H1 (cell line): Measurements from ENCODE around the gene SIX5. TPM values are rescaled to one million over a fixed set of nuclear protein-coding genes. Genes with fewer than 3 reads are reported as not detected.

Experiments used
- CTCF ChIA-PET: fragments of 300-600 bp; sonication (Branson Sonifier 250); formaldehyde crosslinking; loops from one replicate; lab custom pipeline; 2021; ENCODE audit not compliant: partially characterized antibody; lab: Charles Lee
- POLR2A ChIA-PET: fragments of 300-600 bp; sonication (Branson Sonifier 250); formaldehyde crosslinking; loops from one replicate; lab custom pipeline; 2021; ENCODE audit warnings: inconsistent platforms; ENCODE audit not compliant: partially characterized antibody; lab: Charles Lee
- DNase-seq, 2 experiments: peaks; one replicate each; pipeline versions ENCODE4 v3.0.0 to v3.0.0-alpha.2; 2010 to 2022; ENCODE audit warnings: low spot score in 2 of 2, low read depth in 1 of 2, mixed read lengths in 1 of 2
- FAIRE-seq: peaks from 2 replicates; lab custom pipeline; 2011; peaks lifted over from hg19 to GRCh38; lab: Jason Lieb, UNC
- H2AFZ ChIP-seq: 2 replicates; pipeline ENCODE4 v1.8.1; 2012; ENCODE audit warnings: low read length, inconsistent platforms
- H2AK5ac ChIP-seq: 2 replicates; pipeline ENCODE4 v1.6.1; 2013; ENCODE audit warnings: low read depth, low read length
- H2BK120ac ChIP-seq: replicated peaks from 2 replicates; pipeline ENCODE3; 2013; ENCODE audit warnings: low read depth, low read length, inconsistent platforms
- H2BK12ac ChIP-seq: 2 replicates; pipeline ENCODE4 v1.6.1; 2013; ENCODE audit warnings: low read depth, low read length
- H2BK15ac ChIP-seq: 2 replicates; pipeline ENCODE4 v1.6.1; 2013; ENCODE audit warnings: low read length
- H2BK20ac ChIP-seq: 2 replicates; pipeline ENCODE4 v1.6.1; 2013; ENCODE audit warnings: low read length
- H2BK5ac ChIP-seq: 2 replicates; pipeline ENCODE4 v1.6.1; 2013; ENCODE audit warnings: low read depth, low read length
- H3K14ac ChIP-seq: 2 replicates; pipeline ENCODE4 v1.6.1; 2013; ENCODE audit warnings: inconsistent platforms; ENCODE audit not compliant: insufficient read length
- H3K18ac ChIP-seq: 2 replicates; pipeline ENCODE4 v1.6.1; 2013; ENCODE audit warnings: low read length; ENCODE audit errors: extremely low read depth
- H3K23ac ChIP-seq: 2 replicates; pipeline ENCODE4 v1.6.1; 2013; ENCODE audit warnings: inconsistent platforms; ENCODE audit not compliant: insufficient read length
- H3K23me2 ChIP-seq: 2 replicates; pipeline ENCODE4 v1.6.1; 2013; ENCODE audit warnings: low read depth, low read length
- H3K27ac ChIP-seq: 2 replicates; pipeline ENCODE4 v1.6.1; 2011; ENCODE audit warnings: low read depth, low read length, inconsistent platforms
- H3K27me3 ChIP-seq, 4 experiments: replicated peaks in 1 of 4; 1 replicate in 1 of 4; 2 replicates in 3 of 4; pipeline versions ENCODE4 v1.6.1 to v1.8.1; 2011 to 2013; ENCODE audit warnings: low read length in 3 of 4, mild to moderate bottlenecking in 3 of 4, inconsistent platforms in 2 of 4, mixed read lengths in 2 of 4, moderate library complexity in 1 of 4; ENCODE audit not compliant: control insufficient read depth in 3 of 4, insufficient read depth in 3 of 4; ENCODE audit errors: extremely low read depth in 1 of 4
- H3K36me3 ChIP-seq, 4 experiments: 2 replicates each; pipeline versions ENCODE4 v1.6.1 to v1.8.1; 2011 to 2013; ENCODE audit warnings: mild to moderate bottlenecking in 4 of 4, low read length in 3 of 4, moderate library complexity in 2 of 4, control low read depth in 1 of 4, inconsistent platforms in 1 of 4; ENCODE audit not compliant: insufficient read depth in 4 of 4, control insufficient read depth in 2 of 4
- H3K4ac ChIP-seq: replicated peaks from 2 replicates; pipeline ENCODE3; 2013; ENCODE audit warnings: low read length, low read depth, mixed read lengths, inconsistent platforms; ENCODE audit not compliant: insufficient read length
- H3K4me1 ChIP-seq, 4 experiments: replicated peaks in 1 of 4; 1 replicate in 1 of 4; 2 replicates in 3 of 4; pipeline versions ENCODE4 v1.6.1 to v1.8.1; 2011 to 2013; ENCODE audit warnings: low read length in 3 of 4, inconsistent platforms in 2 of 4, mixed read lengths in 1 of 4; ENCODE audit not compliant: insufficient read depth in 4 of 4, control insufficient read depth in 3 of 4
- H3K4me2 ChIP-seq, 2 experiments: 2 replicates each; pipeline versions ENCODE4 v1.6.1 to v1.8.1; 2011 to 2013; ENCODE audit warnings: low read depth in 2 of 2, low read length in 2 of 2, control low read depth in 1 of 2, inconsistent platforms in 1 of 2, mild to moderate bottlenecking in 1 of 2; ENCODE audit not compliant: insufficient read depth in 1 of 2
- H3K4me3 ChIP-seq, 4 experiments: fragments of 200-600, 300-600 bp in 1 of 4; sonication (generic), shearing (Covaris generic), sonication (Bioruptor Twin) in 1 of 4; 2 replicates each; pipeline versions ENCODE4 v1.5.1 to v1.8.1; 2011 to 2016; ENCODE audit warnings: low read length in 4 of 4, low read depth in 3 of 4, control low read depth in 2 of 4, inconsistent platforms in 2 of 4, mild to moderate bottlenecking in 2 of 4, mixed read lengths in 1 of 4, moderate library complexity in 1 of 4; ENCODE audit not compliant: insufficient read depth in 2 of 4; ENCODE audit errors: extremely low read depth in 1 of 4
- H3K56ac ChIP-seq: replicated peaks from 2 replicates; pipeline ENCODE3; 2013; ENCODE audit warnings: low read depth, mild to moderate bottlenecking, mixed read lengths, low read length, inconsistent platforms; ENCODE audit not compliant: insufficient read length
- H3K79me1 ChIP-seq: 2 replicates; pipeline ENCODE4 v1.6.1; 2013; ENCODE audit warnings: low read depth, low read length, control low read depth
- H3K79me2 ChIP-seq, 2 experiments: 2 replicates each; pipeline versions ENCODE4 v1.6.1 to v1.8.1; 2012 to 2013; ENCODE audit warnings: low read length in 2 of 2, mild to moderate bottlenecking in 2 of 2, inconsistent platforms in 1 of 2; ENCODE audit not compliant: insufficient read depth in 2 of 2, control insufficient read depth in 1 of 2
- H3K9ac ChIP-seq, 4 experiments: replicated peaks in 1 of 4; 1 replicate in 1 of 4; 2 replicates in 3 of 4; pipeline versions ENCODE4 v1.6.1 to v1.8.1; 2011 to 2013; ENCODE audit warnings: low read depth in 3 of 4, low read length in 3 of 4, control low read depth in 2 of 4, mild to moderate bottlenecking in 2 of 4, moderate library complexity in 2 of 4, inconsistent platforms in 1 of 4; ENCODE audit errors: extremely low read depth in 1 of 4
- H3K9me3 ChIP-seq, 2 experiments: 2 replicates each; pipeline versions ENCODE4 v1.6.1 to v1.8.1; 2012 to 2013; ENCODE audit warnings: mild to moderate bottlenecking in 2 of 2, moderate library complexity in 2 of 2, control low read depth in 1 of 2, inconsistent platforms in 1 of 2, low read depth in 1 of 2, low read length in 1 of 2, mixed read lengths in 1 of 2; ENCODE audit not compliant: insufficient read depth in 2 of 2
- H4K20me1 ChIP-seq, 2 experiments: replicated peaks in 1 of 2; 2 replicates each; pipeline versions ENCODE3 to v1.8.1; 2011 to 2013; ENCODE audit warnings: inconsistent platforms in 2 of 2, low read length in 2 of 2, mild to moderate bottlenecking in 1 of 2; ENCODE audit not compliant: insufficient read depth in 2 of 2, control insufficient read depth in 1 of 2
- H4K5ac ChIP-seq: 2 replicates; pipeline ENCODE4 v1.6.1; 2013; ENCODE audit warnings: low read length, low read depth, mixed read lengths, inconsistent platforms; ENCODE audit not compliant: insufficient read length
- H4K8ac ChIP-seq: 2 replicates; pipeline ENCODE4 v1.8.0; 2013; ENCODE audit warnings: mild to moderate bottlenecking, moderate library complexity, low read length, inconsistent platforms; ENCODE audit not compliant: insufficient read depth; ENCODE audit errors: extremely low read depth
- H4K91ac ChIP-seq: replicated peaks from 2 replicates; pipeline ENCODE3; 2013; ENCODE audit warnings: low read length, mixed read lengths, inconsistent platforms; ENCODE audit not compliant: insufficient read length
- KDM1A ChIP-seq: fragments of 200-600, 300-600 bp; sonication (generic); IDR thresholded peaks from 2 replicates; pipeline ENCODE4 v1.7.1; 2016; ENCODE audit warnings: mild to moderate bottlenecking, low read length, borderline replicate concordance
- TAF7 ChIP-seq: optimal IDR thresholded peaks from 2 replicates; pipeline ENCODE3; 2011; ENCODE audit warnings: low read depth, mild to moderate bottlenecking, inconsistent platforms, low read length, moderate library complexity, borderline replicate concordance
- WGBS, 2 experiments: shearing (Covaris generic) in 1 of 2; methylation state at CpG; one replicate each; pipeline versions ENCODE4 v1.1.6 to v1.1.7; 2013 to 2015; ENCODE audit warnings: low lambda C conversion rate in 2 of 2, mixed read lengths in 2 of 2, inconsistent platforms in 1 of 2, low coverage in 1 of 2, missing lambda C conversion rate in 1 of 2; ENCODE audit not compliant: insufficient replicate concordance in 2 of 2, insufficient coverage in 1 of 2, insufficient read length in 1 of 2; ENCODE audit errors: extremely low coverage in 1 of 2, missing lambda C conversion rate in 1 of 2; 5-methylcytosine and 5-hydroxymethylcytosine counted together
- polyA plus RNA-seq, 7 experiments: library from polyadenylated mRNA; depleted of rRNA in 3 of 7; stranded (reverse) in 5 of 7; unstranded in 2 of 7; fragments of >200 nt in 5 of 7; fragments of 200-250 nt in 2 of 7; gene quantifications; 1 replicate in 5 of 7; 2 replicates in 1 of 7; 4 replicates in 1 of 7; pipeline versions ENCODE4 v1.2.1 to v1.2.3, GENCODE V29; 2011 to 2013; ENCODE audit warnings: missing spikeins in 2 of 7, mixed read lengths in 2 of 7
- total RNA-seq: library from RNA; stranded (reverse); fragmentation: NEBNext Ultra II Directional; extraction: Animal tissue kit (Norgen Biotek cat#: 25700); gene quantifications from 2 replicates; pipeline ENCODE4 v1.2.1, GENCODE V29; 2021

Gene SIX5
- total and polyA plus RNA-seq, 2 of the 8 experiments (the other 6 are each of a cell fraction or from before 2014, with no cell fraction given) = 20.9 to 24.2 TPM

- no peak overlapping the region for H2BK5ac ChIP-seq
- no peak overlapping the region for H3K27ac ChIP-seq
- H3K79me2 ChIP-seq = no peaks in the 10 kb centered on the region
- peaks cover 4% of the 10 kb centered on the region; the same call in 1 of the 2 replicates for H3K23me2 ChIP-seq
- no peak overlapping the region for H3K4ac ChIP-seq
- no peak for FAIRE-seq
- no peak overlapping the region for H4K5ac ChIP-seq
- H2BK20ac ChIP-seq = no peak overlapping the region
- H3K4me2 ChIP-seq = no peak overlapping the region
- H3K4me1 ChIP-seq = peaks cover 3 to 26% (median 13%) of the 10 kb centered on the region in 4 experiments
- no peak overlapping the region; the same call in 1 of the 2 replicates for H4K8ac ChIP-seq
- H2AFZ ChIP-seq = no peak overlapping the region
- H2AK5ac ChIP-seq = no peak overlapping the region
- 97% methylated on average over 34 of the region's 34 CpGs; no CpG with 5 or more reads in 1 of the 2 experiments for WGBS, 2 experiments
- no peak overlapping the region for H3K18ac ChIP-seq
- H3K9ac ChIP-seq = no peak overlapping the region
- H3K9me3 ChIP-seq = no peaks in the 10 kb centered on the region
- H3K36me3 ChIP-seq = peaks cover 3 to 10% (median 7%) of the 10 kb centered on the region in 4 experiments; a peak in 5 of 8 replicates
- no peak overlapping the region for H3K14ac ChIP-seq
- no peak overlapping the region for H2BK12ac ChIP-seq
- no peak overlapping the region for H4K91ac ChIP-seq
- no peak for DNase-seq
- no peak overlapping the region for H3K23ac ChIP-seq
- no peak overlapping the region for H2BK15ac ChIP-seq
- no peak overlapping the region for H2BK120ac ChIP-seq
- no peaks in the 10 kb centered on the region for H3K79me1 ChIP-seq
- ChIA-PET POLR2A (interaction anchor here (0.7 to 12.8 kb wide), 4 partner anchors 7 to 60 kb away, joined by 3 to 175 read pairs (median 69); partner anchors contain the start of genes RSPH6A and SIX5), CTCF (interaction anchor here (1.0 kb wide), 1 partner anchor 56 kb away, joined by 4 read pairs; no protein-coding TSS in a partner anchor)
- H3K4me3 ChIP-seq = no peak overlapping the region
- no peak overlapping the region for H3K56ac ChIP-seq
- peaks cover 4 to 14% of the 10 kb centered on the region in 2 experiments for H4K20me1 ChIP-seq
- peaks cover 0 to 6% (median 0%) of the 10 kb centered on the region in 4 experiments; a peak in 1 of 7 replicates for H3K27me3 ChIP-seq
- no peak for TF ChIP-seq TAF7
- TF ChIP-seq KDM1A = no peak
Measured at GRCh38 chr19:45777395-45777961, 8.4 kb upstream of the SIX5 start.
